Measurements from ENCODE around the gene RHOJ.
"Not testable (repeated sequence)": the region's sequence is repeated elsewhere in the genome, so short reads cannot be mapped to it uniquely, and the experiment has no call there.

RHOJ gene

GRCh38 chr14:63204407-63205043, at the start of gene RHOJ:
Gene RHOJ (plus strand): TSS chr14:63204443. CDS start chr14:63204870, 427 bp downstream.
- DNase-seq: no peak

- no peak for DNase-seq
Observed at GRCh38 chr14:63155511-63156185, 48.6 kb upstream of the RHOJ start.

GRCh38 chr14:63157195-63157594, 47.0 kb upstream of the RHOJ start:
- no peak for DNase-seq

GRCh38 chr14:63163306-63163705, 40.9 kb upstream of the RHOJ start:
- DNase-seq: no peak

- DNase-seq: no peak
Observed at GRCh38 chr14:63164108-63164683, 40.0 kb upstream of the RHOJ start.

GRCh38 chr14:63165267-63165666, 39.0 kb upstream of the RHOJ start:
- DNase-seq: not testable (repeated sequence)

GRCh38 chr14:63167044-63167443, 37.2 kb upstream of the RHOJ start:
- no peak for DNase-seq

- peak; percentile 42 for DNase-seq
Observed at GRCh38 chr14:63174760-63175191, 29.5 kb upstream of the RHOJ start.

- DNase-seq: no peak
Observed at GRCh38 chr14:63175531-63175930, 28.7 kb upstream of the RHOJ start.

- no peak for DNase-seq
Observed at GRCh38 chr14:63178912-63179311, 25.3 kb upstream of the RHOJ start.

- no peak for DNase-seq
Observed at GRCh38 chr14:63179383-63179782, 24.9 kb upstream of the RHOJ start.

GRCh38 chr14:63180011-63180410, 24.2 kb upstream of the RHOJ start:
- no peak for DNase-seq

- no peak for DNase-seq
Observed at GRCh38 chr14:63182968-63183367, 21.3 kb upstream of the RHOJ start.

GRCh38 chr14:63186453-63186852, 17.8 kb upstream of the RHOJ start:
- DNase-seq: no peak

GRCh38 chr14:63191211-63191610, 13.0 kb upstream of the RHOJ start:
- no peak for DNase-seq

- DNase-seq: peak; percentile 21
Observed at GRCh38 chr14:63192085-63192484, 12.2 kb upstream of the RHOJ start.

GRCh38 chr14:63193236-63193635, 11.0 kb upstream of the RHOJ start:
- no peak for DNase-seq

GRCh38 chr14:63200035-63200740, 4.1 kb upstream of the RHOJ start:
- DNase-seq: no peak

GRCh38 chr14:63200767-63201166, 3.5 kb upstream of the RHOJ start:
- no peak for DNase-seq

- no peak for DNase-seq
Observed at GRCh38 chr14:63203015-63203414, 1.2 kb upstream of the RHOJ start.

- peak; percentile 58 for DNase-seq
Observed at GRCh38 chr14:63203618-63204406, 431 bp upstream of the RHOJ start.

- DNase-seq: no peak
Observed at GRCh38 chr14:63205044-63205575, 867 bp downstream of the RHOJ start.

GRCh38 chr14:63205866-63206265, 1.6 kb downstream of the RHOJ start:
- DNase-seq: no peak
